IMR-90 (cell line): ENCODE measurements around the gene SPP1. TPM values are rescaled to one million over a fixed set of nuclear protein-coding genes. Genes with fewer than 3 reads are reported as not detected.

Experiments used
- ATAC-seq: fragments of 200-7000 bp; cut with Tn5 transposase; 2 replicates; pipeline ENCODE4 v1.9.1; 2020; ENCODE audit warnings: low read depth, mild to moderate bottlenecking, moderate library complexity
- BruUV-seq: library from RNA; stranded (reverse); fragments of 400-500 nt; replicated peaks from 2 replicates; lab custom pipeline; 2021; lab: Mats Ljungman, UMichigan
- CTCF ChIA-PET: fragments of 300-600 bp; formaldehyde crosslinking; extraction: SDS; loops from one replicate; lab custom pipeline; 2021; ENCODE audit warnings: antibody characterized with exemption; lab: Yijun Ruan, JAX
- POLR2A ChIA-PET: fragments of 300-600 bp; sonication (Branson Sonifier 250); formaldehyde crosslinking; loops from one replicate; lab custom pipeline; 2022; ENCODE audit warnings: antibody characterized with exemption; ENCODE audit not compliant: unreplicated experiment; lab: Charles Lee
- DNase-seq: peaks from one replicate; pipeline ENCODE4 v3.0.0; 2013
- H2AFZ ChIP-seq: replicated peaks from 2 replicates; pipeline ENCODE3; 2013; ENCODE audit warnings: low read length, mild to moderate bottlenecking; ENCODE audit not compliant: poor library complexity
- H2AK5ac ChIP-seq: 2 replicates; pipeline ENCODE4 v1.6.1; 2013; ENCODE audit warnings: low read depth, low read length, inconsistent platforms
- H2AK9ac ChIP-seq: replicated peaks from 2 replicates; pipeline ENCODE3; 2013; ENCODE audit warnings: mild to moderate bottlenecking, low read depth, low read length, moderate library complexity; ENCODE audit not compliant: poor library complexity
- H2BK120ac ChIP-seq: 2 replicates; pipeline ENCODE4 v1.6.1; 2013; ENCODE audit warnings: low read depth, low read length, inconsistent platforms
- H2BK15ac ChIP-seq: 3 replicates; pipeline ENCODE4 v1.6.1; 2013; ENCODE audit warnings: low read depth, low read length, inconsistent platforms
- H2BK20ac ChIP-seq: 2 replicates; pipeline ENCODE4 v1.6.1; 2013; ENCODE audit warnings: low read depth, mild to moderate bottlenecking, inconsistent platforms, low read length, moderate library complexity
- H2BK5ac ChIP-seq: 2 replicates; pipeline ENCODE4 v1.6.1; 2013; ENCODE audit warnings: mild to moderate bottlenecking, low read depth, low read length, inconsistent platforms; ENCODE audit not compliant: poor library complexity, severe bottlenecking
- H3K14ac ChIP-seq: replicated peaks from 2 replicates; pipeline ENCODE4 v1.6.1; 2013; ENCODE audit warnings: low read depth, low read length, inconsistent platforms
- H3K18ac ChIP-seq: 2 replicates; pipeline ENCODE4 v1.6.1; 2013; ENCODE audit warnings: low read depth, low read length, control low read depth
- H3K23ac ChIP-seq: 2 replicates; pipeline ENCODE4 v1.6.1; 2013; ENCODE audit warnings: low read depth, low read length, inconsistent platforms
- H3K27ac ChIP-seq: 2 replicates; pipeline ENCODE4 v1.5.1; 2013; ENCODE audit warnings: mild to moderate bottlenecking, control low read depth, low read length; ENCODE audit not compliant: insufficient read depth
- H3K27me3 ChIP-seq: 2 replicates; pipeline ENCODE4 v1.6.1; 2013; ENCODE audit warnings: low read length; ENCODE audit not compliant: control insufficient read depth, insufficient read depth
- H3K36me3 ChIP-seq: 2 replicates; pipeline ENCODE4 v1.6.1; 2013; ENCODE audit warnings: low read length, mixed read lengths; ENCODE audit not compliant: control insufficient read depth, insufficient read depth
- H3K4ac ChIP-seq: 2 replicates; pipeline ENCODE4 v1.6.1; 2013; ENCODE audit warnings: low read depth, low read length, inconsistent platforms
- H3K4me1 ChIP-seq: 2 replicates; pipeline ENCODE4 v1.6.1; 2013; ENCODE audit warnings: low read length, mixed read lengths; ENCODE audit not compliant: control insufficient read depth, insufficient read depth
- H3K4me2 ChIP-seq: 2 replicates; pipeline ENCODE4 v1.6.1; 2013; ENCODE audit warnings: low read depth, mild to moderate bottlenecking, control low read depth, low read length, moderate library complexity
- H3K4me3 ChIP-seq: 2 replicates; pipeline ENCODE4 v1.5.1; 2013; ENCODE audit warnings: low read depth, mild to moderate bottlenecking, control low read depth, low read length, moderate library complexity; ENCODE audit not compliant: insufficient read depth
- H3K56ac ChIP-seq: 2 replicates; pipeline ENCODE4 v1.6.1; 2013; ENCODE audit warnings: low read length, inconsistent platforms; ENCODE audit not compliant: insufficient read depth; ENCODE audit errors: extremely low read depth
- H3K79me1 ChIP-seq, 2 experiments: 2 replicates each; pipeline ENCODE4 v1.6.1; 2013; ENCODE audit warnings: low read length in 2 of 2, inconsistent platforms in 1 of 2, low read depth in 1 of 2
- H3K9ac ChIP-seq: 2 replicates; pipeline ENCODE4 v1.6.1; 2013; ENCODE audit warnings: low read depth, low read length, control low read depth
- H3K9me1 ChIP-seq: 2 replicates; pipeline ENCODE4 v1.6.1; 2013; ENCODE audit warnings: low read length, inconsistent platforms; ENCODE audit not compliant: insufficient read depth
- H3K9me3 ChIP-seq: 2 replicates; pipeline ENCODE4 v1.6.1; 2013; ENCODE audit warnings: low read length; ENCODE audit not compliant: control insufficient read depth, insufficient read depth
- H4K20me1 ChIP-seq: 2 replicates; pipeline ENCODE4 v1.6.1; 2013; ENCODE audit warnings: low read length, inconsistent platforms; ENCODE audit not compliant: insufficient read depth
- H4K5ac ChIP-seq: 2 replicates; pipeline ENCODE4 v1.6.1; 2013; ENCODE audit warnings: mild to moderate bottlenecking, low read depth, low read length, control low read depth
- H4K8ac ChIP-seq, 2 experiments: 2 replicates each; pipeline ENCODE4 v1.6.1; 2013; ENCODE audit warnings: low read depth in 2 of 2, low read length in 2 of 2, control low read depth in 1 of 2, inconsistent platforms in 1 of 2
- H4K91ac ChIP-seq: 2 replicates; pipeline ENCODE4 v1.6.1; 2013; ENCODE audit warnings: low read depth, low read length, inconsistent platforms; ENCODE audit not compliant: insufficient read depth
- BHLHE40 ChIP-seq: fragments of 150-350 bp; IDR thresholded peaks from 2 replicates; pipeline ENCODE4 v1.6.1; 2016; ENCODE audit warnings: mild to moderate bottlenecking, low read depth, low read length
- CEBPB ChIP-seq: IDR thresholded peaks from 2 replicates; pipeline ENCODE4 v1.6.1; 2012; ENCODE audit warnings: low read depth, low read length, improper control_type of control experiment
- CHD1 ChIP-seq: IDR thresholded peaks from 2 replicates; pipeline ENCODE4 v1.6.1; 2012; ENCODE audit warnings: low read depth, low read length, improper control_type of control experiment
- FOS ChIP-seq: fragments of 150-350 bp; IDR thresholded peaks from 2 replicates; pipeline ENCODE4 v1.6.1; 2016; ENCODE audit warnings: low read depth, low read length
- MAFK ChIP-seq: IDR thresholded peaks from 2 replicates; pipeline ENCODE4 v1.6.1; 2012; ENCODE audit warnings: low read depth, low read length, improper control_type of control experiment
- MAZ ChIP-seq: IDR thresholded peaks from 2 replicates; pipeline ENCODE4 v1.6.1; 2012; ENCODE audit warnings: low read depth, mild to moderate bottlenecking, low read length, improper control_type of control experiment, moderate library complexity, borderline replicate concordance
- MXI1 ChIP-seq: IDR thresholded peaks from 2 replicates; pipeline ENCODE4 v1.6.1; 2012; ENCODE audit warnings: low read depth, mild to moderate bottlenecking, low read length, moderate library complexity, borderline replicate concordance
- NFE2L2 ChIP-seq: fragments of 150-350 bp; IDR thresholded peaks from 2 replicates; pipeline ENCODE4 v1.6.1; 2016; ENCODE audit warnings: low read depth, mild to moderate bottlenecking, low read length
- POLR2A ChIP-seq: IDR thresholded peaks from 2 replicates; pipeline ENCODE4 v1.6.1; 2012; ENCODE audit warnings: mild to moderate bottlenecking, low read depth, low read length
- RCOR1 ChIP-seq: IDR thresholded peaks from 2 replicates; pipeline ENCODE4 v1.6.1; 2012; ENCODE audit warnings: mild to moderate bottlenecking, low read length, improper control_type of control experiment; ENCODE audit not compliant: insufficient replicate concordance
- RFX5 ChIP-seq: IDR thresholded peaks from 2 replicates; pipeline ENCODE4 v1.8.0; 2012; ENCODE audit warnings: low read depth, mild to moderate bottlenecking, low read length, moderate library complexity
- SMC3 ChIP-seq: fragments of 150-350 bp; IDR thresholded peaks from 2 replicates; pipeline ENCODE4 v1.6.1; 2016; ENCODE audit warnings: low read depth, mild to moderate bottlenecking, antibody characterized with exemption, low read length, moderate library complexity
- WGBS, 2 experiments: methylation state at CpG; one replicate each; pipeline versions ENCODE4 v1.1.5 to v1.1.7; 2013; ENCODE audit warnings: missing lambda C conversion rate in 2 of 2; ENCODE audit not compliant: insufficient read length in 1 of 2; ENCODE audit errors: extremely low coverage in 2 of 2; 5-methylcytosine and 5-hydroxymethylcytosine counted together
- dilution Hi-C: fragments of 300-500 bp; cut with HindIII; formaldehyde crosslinking; loops from one replicate; pipeline ENCODE4 v1.14.3; 2018; ENCODE audit warnings: low sequenced_read_pairs; ENCODE audit not compliant: unreplicated experiment
- in situ Hi-C: fragments of 300-500 bp; cut with MboI; formaldehyde crosslinking; loops from 3 replicates; pipeline ENCODE4 v1.14.3; 2019; ENCODE audit warnings: low sequenced_read_pairs, inconsistent platforms, mixed read lengths
- intact Hi-C: fragments of 100-400 bp; cut with micrococcal nuclease; formaldehyde crosslinking; loops from 2 replicates; pipeline ENCODE4 v1.10.0; 2022
- polyA plus RNA-seq, 3 experiments: library from polyadenylated mRNA; depleted of rRNA; stranded (reverse); fragments of >200 nt; gene quantifications; 2 replicates each; pipeline ENCODE4 v1.2.3, GENCODE V29; 2012; ENCODE audit warnings: low replicate concordance in 1 of 3
- total RNA-seq: library from RNA; depleted of rRNA; stranded (reverse); fragments of >200 nt; gene quantifications from 2 replicates; pipeline ENCODE4 v1.2.3, GENCODE V29; 2012
- TF ChIP-seq, protein P1 (sequence below): fragments of 150-350 bp; IDR thresholded peaks from 2 replicates; pipeline ENCODE4 v1.6.1; 2017; ENCODE audit warnings: mild to moderate bottlenecking, antibody characterized with exemption, low read length, low read depth
- TF ChIP-seq, protein P2 (sequence below): fragments of 150-350 bp; IDR thresholded peaks from 2 replicates; pipeline ENCODE4 v1.6.1; 2016; ENCODE audit warnings: low read depth, mild to moderate bottlenecking, low read length, moderate library complexity, borderline replicate concordance
- TF ChIP-seq, protein P3 (sequence below): conservative IDR thresholded peaks from 2 replicates; pipeline ENCODE4 v1.5.1; 2012; ENCODE audit warnings: mild to moderate bottlenecking, low read depth, low read length, improper control_type of control experiment

Gene SPP1
- total and polyA plus RNA-seq, 2 of the 4 experiments (the other 2 are of a cell fraction), result 0.18 to 0.50 TPM

DNA sequence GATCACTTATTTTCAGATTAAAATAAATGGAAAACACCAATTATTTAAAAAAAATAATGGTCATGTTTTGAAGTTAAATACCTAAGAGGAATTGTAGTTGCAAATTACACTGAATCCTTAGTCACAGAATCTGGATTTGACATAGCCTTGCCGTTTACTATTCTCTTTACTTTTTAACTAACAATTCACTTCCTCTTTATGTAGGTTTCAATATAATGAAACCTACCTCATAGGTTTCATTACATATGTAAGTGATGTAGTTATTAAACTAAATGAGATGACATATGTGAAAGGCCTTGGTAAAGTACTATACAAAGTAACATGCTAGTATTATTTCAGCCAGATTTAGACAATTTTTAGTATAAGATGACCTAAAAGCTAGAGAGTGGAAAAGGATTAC is 6.5 kb downstream of the SPP1 start:
- in situ Hi-C loops, result no loop called here
- Histone ChIP-seq H3K79me1 (no peaks in the 10 kb centered on the region), H3K4ac (no peak overlapping the region), H2BK15ac (no peak overlapping the region), H3K9me3 (no peaks in the 10 kb centered on the region), H4K8ac (no peak overlapping the region), H3K56ac (no peak overlapping the region), H3K9me1 (no peaks in the 10 kb centered on the region), H3K9ac (no peak overlapping the region), H3K27ac (no peak overlapping the region), H3K4me1 (no peaks in the 10 kb centered on the region), H2BK5ac (no peak overlapping the region), H3K27me3 (0 out of 2 replicates have a peak, but pooled peaks cover 3% of the 10 kb centered on the region), H2BK120ac (no peak overlapping the region), H3K4me2 (no peak overlapping the region), H2AK9ac (no peak overlapping the region), H2BK20ac (no peak overlapping the region), H4K5ac (no peak overlapping the region), H2AFZ (no peak overlapping the region), H3K14ac (no peak overlapping the region), H2AK5ac (no peak overlapping the region), H4K20me1 (no peaks in the 10 kb centered on the region), H4K91ac (no peak overlapping the region), H3K4me3 (no peak overlapping the region), H3K18ac (no peak overlapping the region), H3K36me3 (no peaks in the 10 kb centered on the region), H3K23ac (no peak overlapping the region)
- no TSS peak for BruUV-seq
- intact Hi-C loops, result no loop called here
- DNase-seq (no peak), ATAC-seq (no peak)
- dilution Hi-C loops, result no loop called here
- no CpG with 5 or more reads among the region's 1 CpG for WGBS, 2 experiments
- TF ChIP-seq RFX5, result no peak
- TF ChIP-seq, protein P1, sequence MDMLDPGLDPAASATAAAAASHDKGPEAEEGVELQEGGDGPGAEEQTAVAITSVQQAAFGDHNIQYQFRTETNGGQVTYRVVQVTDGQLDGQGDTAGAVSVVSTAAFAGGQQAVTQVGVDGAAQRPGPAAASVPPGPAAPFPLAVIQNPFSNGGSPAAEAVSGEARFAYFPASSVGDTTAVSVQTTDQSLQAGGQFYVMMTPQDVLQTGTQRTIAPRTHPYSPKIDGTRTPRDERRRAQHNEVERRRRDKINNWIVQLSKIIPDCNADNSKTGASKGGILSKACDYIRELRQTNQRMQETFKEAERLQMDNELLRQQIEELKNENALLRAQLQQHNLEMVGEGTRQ, result no peak
- TF ChIP-seq RCOR1, result no peak
- no peak for TF ChIP-seq MXI1
- TF ChIP-seq SMC3, result no peak
- TF ChIP-seq CHD1, result no peak
- no peak for TF ChIP-seq CEBPB
- no peak for TF ChIP-seq POLR2A
- no peak for TF ChIP-seq FOS
- no peak for TF ChIP-seq BHLHE40
- TF ChIP-seq, protein P2, sequence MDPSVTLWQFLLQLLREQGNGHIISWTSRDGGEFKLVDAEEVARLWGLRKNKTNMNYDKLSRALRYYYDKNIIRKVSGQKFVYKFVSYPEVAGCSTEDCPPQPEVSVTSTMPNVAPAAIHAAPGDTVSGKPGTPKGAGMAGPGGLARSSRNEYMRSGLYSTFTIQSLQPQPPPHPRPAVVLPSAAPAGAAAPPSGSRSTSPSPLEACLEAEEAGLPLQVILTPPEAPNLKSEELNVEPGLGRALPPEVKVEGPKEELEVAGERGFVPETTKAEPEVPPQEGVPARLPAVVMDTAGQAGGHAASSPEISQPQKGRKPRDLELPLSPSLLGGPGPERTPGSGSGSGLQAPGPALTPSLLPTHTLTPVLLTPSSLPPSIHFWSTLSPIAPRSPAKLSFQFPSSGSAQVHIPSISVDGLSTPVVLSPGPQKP, result no peak
- no peak for TF ChIP-seq MAZ
- TF ChIP-seq, protein P3, sequence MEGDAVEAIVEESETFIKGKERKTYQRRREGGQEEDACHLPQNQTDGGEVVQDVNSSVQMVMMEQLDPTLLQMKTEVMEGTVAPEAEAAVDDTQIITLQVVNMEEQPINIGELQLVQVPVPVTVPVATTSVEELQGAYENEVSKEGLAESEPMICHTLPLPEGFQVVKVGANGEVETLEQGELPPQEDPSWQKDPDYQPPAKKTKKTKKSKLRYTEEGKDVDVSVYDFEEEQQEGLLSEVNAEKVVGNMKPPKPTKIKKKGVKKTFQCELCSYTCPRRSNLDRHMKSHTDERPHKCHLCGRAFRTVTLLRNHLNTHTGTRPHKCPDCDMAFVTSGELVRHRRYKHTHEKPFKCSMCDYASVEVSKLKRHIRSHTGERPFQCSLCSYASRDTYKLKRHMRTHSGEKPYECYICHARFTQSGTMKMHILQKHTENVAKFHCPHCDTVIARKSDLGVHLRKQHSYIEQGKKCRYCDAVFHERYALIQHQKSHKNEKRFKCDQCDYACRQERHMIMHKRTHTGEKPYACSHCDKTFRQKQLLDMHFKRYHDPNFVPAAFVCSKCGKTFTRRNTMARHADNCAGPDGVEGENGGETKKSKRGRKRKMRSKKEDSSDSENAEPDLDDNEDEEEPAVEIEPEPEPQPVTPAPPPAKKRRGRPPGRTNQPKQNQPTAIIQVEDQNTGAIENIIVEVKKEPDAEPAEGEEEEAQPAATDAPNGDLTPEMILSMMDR, result no peak
- no peak for TF ChIP-seq MAFK
- no peak for TF ChIP-seq NFE2L2
- ChIA-PET POLR2A (no interaction called here), CTCF (interaction anchor here (1.8 kb wide), 1 partner anchor 8 kb away, joined by 6 read pairs; no protein-coding TSS in a partner anchor)
